DND-41 (cell line): Measurements from ENCODE around the gene ZNF609.
A peak's percentile ranks its signal among the peaks of the same experiment; 100 is the strongest.

ENCODE experiments used
- ATAC-seq: fragments of 200-7000 bp; cut with Tn5 transposase; 3 replicates; pipeline ENCODE4 v1.9.1; 2021; ENCODE audit warnings: low read depth; ENCODE audit not compliant: insufficient read depth
- DNase-seq: peaks from one replicate; pipeline ENCODE4 v3.0.0-alpha.2; 2020
- H2AFZ ChIP-seq: 2 replicates; pipeline ENCODE4 v1.6.0; 2012; ENCODE audit warnings: low read depth, low read length
- H3K27ac ChIP-seq: 2 replicates; pipeline ENCODE4 v1.5.1; 2012; ENCODE audit warnings: low read length, inconsistent platforms
- H3K27me3 ChIP-seq: fragments of 200-600 bp; sonication (generic); 2 replicates; pipeline ENCODE4 v1.6.0; 2012; ENCODE audit warnings: low read length, mild to moderate bottlenecking, inconsistent platforms; ENCODE audit not compliant: insufficient read depth, poor library complexity
- H3K36me3 ChIP-seq: 2 replicates; pipeline ENCODE4 v1.5.1; 2012; ENCODE audit warnings: low read length, inconsistent platforms; ENCODE audit not compliant: insufficient read depth
- H3K4me1 ChIP-seq: 2 replicates; pipeline ENCODE4 v1.5.1; 2012; ENCODE audit warnings: mild to moderate bottlenecking, low read length; ENCODE audit not compliant: insufficient read depth
- H3K4me2 ChIP-seq: 2 replicates; pipeline ENCODE4 v1.6.0; 2012; ENCODE audit warnings: mild to moderate bottlenecking, moderate library complexity, low read length, inconsistent platforms; ENCODE audit not compliant: insufficient read depth
- H3K4me3 ChIP-seq, 2 experiments: fragments of 200-600 bp in 1 of 2; shearing (Covaris generic) in 1 of 2; 2 replicates each; pipeline ENCODE4 v1.5.1; 2012 to 2016; ENCODE audit warnings: inconsistent platforms in 2 of 2, low read length in 2 of 2, mild to moderate bottlenecking in 2 of 2, low read depth in 1 of 2, moderate library complexity in 1 of 2
- H3K79me2 ChIP-seq: 2 replicates; pipeline ENCODE4 v1.6.0; 2012; ENCODE audit warnings: low read length, inconsistent platforms; ENCODE audit not compliant: insufficient read depth
- H3K9ac ChIP-seq: 2 replicates; pipeline ENCODE4 v1.6.0; 2012; ENCODE audit warnings: low read depth, mild to moderate bottlenecking, inconsistent platforms, low read length, moderate library complexity
- H3K9me3 ChIP-seq: 2 replicates; pipeline ENCODE4 v1.5.1; 2012; ENCODE audit warnings: low read length, moderate library complexity, mild to moderate bottlenecking, inconsistent platforms; ENCODE audit not compliant: insufficient read depth, severe bottlenecking
- H4K20me1 ChIP-seq: 2 replicates; pipeline ENCODE4 v1.6.0; 2012; ENCODE audit warnings: low read length; ENCODE audit not compliant: insufficient read depth
- CTCF ChIP-seq: IDR thresholded peaks from 2 replicates; pipeline ENCODE4 v1.5.1; 2012; ENCODE audit warnings: borderline replicate concordance, low read length, moderate library complexity, mild to moderate bottlenecking; ENCODE audit not compliant: poor library complexity, severe bottlenecking; ENCODE audit errors: extremely low read depth
- EZH2 ChIP-seq: IDR thresholded peaks from 3 replicates; pipeline ENCODE4 v1.6.1; 2012; ENCODE audit warnings: borderline replicate concordance, low read depth, mild to moderate bottlenecking, moderate library complexity, low read length, inconsistent platforms; ENCODE audit not compliant: severe bottlenecking

ZNF609 gene

DNA sequence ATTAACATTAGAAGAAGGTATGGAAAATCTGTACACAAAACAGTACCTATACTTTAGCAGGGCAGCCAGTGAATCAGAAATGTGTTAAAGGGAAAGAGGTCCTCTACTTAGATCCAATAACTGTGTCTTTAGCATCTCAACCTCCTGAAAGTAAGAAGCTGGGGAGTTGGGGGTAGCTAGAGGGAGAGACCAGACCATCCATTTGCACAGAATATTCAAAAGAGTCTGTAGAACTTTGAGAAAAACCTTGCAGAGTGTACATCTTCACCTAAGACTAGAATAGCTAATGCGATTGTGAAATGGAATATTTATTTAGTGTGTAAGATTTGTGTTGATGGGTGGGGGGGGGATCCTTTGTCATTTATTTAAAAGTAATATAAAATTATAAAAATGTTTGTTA lies 190.2 kb downstream of the ZNF609 start:
- no peak overlapping the region for H3K4me2 ChIP-seq
- TF ChIP-seq CTCF = no peak
- no peaks in the 10 kb centered on the region for H3K27me3 ChIP-seq
- peaks cover 4% of the 10 kb centered on the region; the same call in 1 of the 2 replicates for H4K20me1 ChIP-seq
- no peaks in the 10 kb centered on the region for H3K9me3 ChIP-seq
- DNase-seq (no peak), ATAC-seq (no peak)
- no peak overlapping the region for H3K9ac ChIP-seq
- no peak overlapping the region for H3K4me3 ChIP-seq
- H2AFZ ChIP-seq = no peak overlapping the region
- peaks cover 13% of the 10 kb centered on the region; the same call in 1 of the 2 replicates for H3K79me2 ChIP-seq
- no peaks in the 10 kb centered on the region for H3K36me3 ChIP-seq
- H3K27ac ChIP-seq = no peak overlapping the region
- no peaks in the 10 kb centered on the region for H3K4me1 ChIP-seq

DNA sequence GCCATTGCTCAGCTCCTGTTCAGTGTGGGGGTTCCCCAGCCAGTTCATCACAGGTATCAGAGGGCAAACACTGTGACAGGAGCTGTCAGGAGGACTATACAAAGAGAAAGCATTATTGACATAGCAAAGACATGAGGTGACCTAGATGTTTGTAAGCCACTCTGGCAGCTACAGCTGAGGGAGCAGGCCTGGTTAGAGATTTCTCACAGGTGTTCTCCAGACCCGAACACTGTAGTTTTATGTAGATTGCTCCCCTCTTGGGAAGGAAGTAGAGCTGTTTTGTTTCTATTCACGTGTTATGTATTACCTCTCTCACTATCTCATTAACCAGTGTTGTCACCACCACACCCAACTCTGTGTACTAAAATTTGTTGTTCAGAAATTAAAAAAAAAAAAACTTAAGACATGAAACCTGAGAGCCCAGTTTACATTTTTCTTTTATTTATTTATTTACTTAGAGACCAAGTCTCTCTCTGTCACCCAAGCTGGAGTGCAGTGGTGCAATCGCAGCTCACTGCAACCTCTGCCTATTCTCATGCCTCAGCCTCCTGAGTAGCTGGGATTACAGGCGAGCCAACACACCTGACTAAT lies 191.3 kb downstream of the ZNF609 start:
- Histone ChIP-seq H3K4me2 (no peak overlapping the region), H4K20me1 (peaks cover 4% of the 10 kb centered on the region; the same call in 1 of the 2 replicates), H3K36me3 (no peaks in the 10 kb centered on the region), H3K4me3 (no peak overlapping the region), H3K79me2 (peaks cover 13% of the 10 kb centered on the region; the same call in 1 of the 2 replicates), H2AFZ (no peak overlapping the region), H3K4me1 (no peaks in the 10 kb centered on the region), H3K9ac (no peak overlapping the region), H3K27ac (no peak overlapping the region), H3K27me3 (no peaks in the 10 kb centered on the region), H3K9me3 (no peaks in the 10 kb centered on the region)
- DNase-seq (no peak), ATAC-seq (no peak)
- TF ChIP-seq CTCF = no peak
- no peak for TF ChIP-seq EZH2

GRCh38 chr15:64653757-64654156 lies 193.4 kb downstream of the ZNF609 start:
- H3K27me3 ChIP-seq = no peaks in the 10 kb centered on the region
- no peaks in the 10 kb centered on the region for H3K4me1 ChIP-seq
- DNase-seq (no peak), ATAC-seq (0 out of 3 replicates have a peak, but pooled peaks have one; percentile 39)
- H3K36me3 ChIP-seq = no peaks in the 10 kb centered on the region
- H3K79me2 ChIP-seq = 0 out of 2 replicates have a peak, but pooled peaks cover 5% of the 10 kb centered on the region
- no peak overlapping the region for H2AFZ ChIP-seq
- TF ChIP-seq CTCF (peak; percentile 48), EZH2 (no peak)
- no peak overlapping the region for H3K4me3 ChIP-seq
- no peak overlapping the region for H3K4me2 ChIP-seq
- H3K9ac ChIP-seq = no peak overlapping the region
- H3K27ac ChIP-seq = no peak overlapping the region
- no peaks in the 10 kb centered on the region for H3K9me3 ChIP-seq
- H4K20me1 ChIP-seq = peaks cover 4% of the 10 kb centered on the region; the same call in 1 of the 2 replicates

DNA sequence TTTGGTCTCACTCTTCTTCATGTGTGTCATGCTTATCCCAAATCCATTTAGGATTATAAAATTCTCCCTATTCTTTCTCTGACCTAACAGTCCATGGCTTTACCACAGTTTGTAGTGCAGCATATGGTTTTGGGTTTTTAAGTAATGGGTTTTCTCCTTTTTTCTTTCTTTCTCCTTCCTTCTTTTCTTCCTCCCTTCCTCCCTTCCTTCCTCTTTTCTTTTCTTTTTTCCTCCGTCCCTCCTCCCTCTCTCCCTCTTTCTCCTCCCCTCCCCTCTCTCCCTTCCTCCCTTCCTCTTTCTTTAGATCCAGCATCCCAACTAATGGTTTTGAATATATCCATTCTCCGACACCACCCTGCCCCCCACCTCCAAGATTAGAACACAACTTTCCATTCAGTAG lies 196.1 kb downstream of the ZNF609 start:
- Histone ChIP-seq H3K36me3 (no peaks in the 10 kb centered on the region), H3K79me2 (peaks cover 8% of the 10 kb centered on the region; the same call in 1 of the 2 replicates), H3K27ac (no peak overlapping the region), H3K4me3 (no peak overlapping the region), H4K20me1 (peaks cover under 1% of the 10 kb centered on the region; the same call in 1 of the 2 replicates), H3K4me2 (no peak overlapping the region), H2AFZ (no peak overlapping the region), H3K9ac (no peak overlapping the region), H3K4me1 (no peaks in the 10 kb centered on the region), H3K9me3 (no peaks in the 10 kb centered on the region), H3K27me3 (no peaks in the 10 kb centered on the region)
- TF ChIP-seq CTCF (no peak), EZH2 (no peak)
- ATAC-seq (no peak), DNase-seq (no peak)
